H9 (cell line): ENCODE measurements around the gene FCRL6. TPM values are rescaled to one million over a fixed set of nuclear protein-coding genes. Genes with fewer than 3 reads are reported as not detected.

Experiments used
- DNase-seq: peaks from one replicate; pipeline ENCODE4 v3.0.0-alpha.2; 2017
- H2AFZ ChIP-seq: one replicate; pipeline ENCODE4 v1.6.1; 2013; ENCODE audit warnings: mild to moderate bottlenecking, low read length, control low read depth, moderate library complexity
- H2AK5ac ChIP-seq: 2 replicates; pipeline ENCODE4 v1.6.1; 2013; ENCODE audit warnings: low read length, control low read depth, mixed read lengths; ENCODE audit not compliant: insufficient read length
- H2BK120ac ChIP-seq: one replicate; pipeline ENCODE4 v1.6.1; 2013; ENCODE audit warnings: low read depth, mild to moderate bottlenecking, low read length, control low read depth, inconsistent platforms; ENCODE audit not compliant: poor library complexity, severe bottlenecking
- H2BK12ac ChIP-seq: 2 replicates; pipeline ENCODE4 v1.6.1; 2013; ENCODE audit warnings: low read length, control low read depth, mixed read lengths, low read depth; ENCODE audit not compliant: insufficient read length
- H2BK15ac ChIP-seq: 2 replicates; pipeline ENCODE4 v1.6.1; 2013; ENCODE audit warnings: low read depth, low read length, control low read depth
- H2BK20ac ChIP-seq: one replicate; pipeline ENCODE4 v1.6.1; 2013; ENCODE audit warnings: low read depth, mild to moderate bottlenecking, low read length, control low read depth, inconsistent platforms; ENCODE audit not compliant: poor library complexity, severe bottlenecking
- H2BK5ac ChIP-seq: 2 replicates; pipeline ENCODE4 v1.6.1; 2013; ENCODE audit warnings: low read length, control low read depth, mixed read lengths; ENCODE audit not compliant: insufficient read length
- H3K14ac ChIP-seq: 2 replicates; pipeline ENCODE4 v1.6.1; 2013; ENCODE audit warnings: low read length, control low read depth; ENCODE audit not compliant: insufficient read depth
- H3K18ac ChIP-seq: 2 replicates; pipeline ENCODE4 v1.6.1; 2013; ENCODE audit warnings: low read depth, mild to moderate bottlenecking, mixed read lengths, low read length, control low read depth; ENCODE audit not compliant: insufficient read length
- H3K23ac ChIP-seq: 2 replicates; pipeline ENCODE4 v1.6.1; 2013; ENCODE audit warnings: low read length, control low read depth, mixed read lengths, low read depth; ENCODE audit not compliant: insufficient read length
- H3K23me2 ChIP-seq: 2 replicates; pipeline ENCODE4 v1.6.1; 2013; ENCODE audit warnings: low read depth, mild to moderate bottlenecking, mixed read lengths, low read length, control low read depth; ENCODE audit not compliant: insufficient read length, poor library complexity, severe bottlenecking
- H3K27ac ChIP-seq: 2 replicates; pipeline ENCODE4 v1.5.1; 2013; ENCODE audit warnings: low read length, control low read depth, mixed read lengths, low read depth; ENCODE audit not compliant: insufficient read length
- H3K27me3 ChIP-seq: 2 replicates; pipeline ENCODE4 v1.6.1; 2013; ENCODE audit warnings: low read length, control low read depth, inconsistent platforms; ENCODE audit not compliant: insufficient read depth
- H3K4ac ChIP-seq: 2 replicates; pipeline ENCODE4 v1.6.1; 2013; ENCODE audit warnings: low read depth, mild to moderate bottlenecking, control low read depth, inconsistent platforms, low read length, moderate library complexity
- H3K4me1 ChIP-seq: 2 replicates; pipeline ENCODE4 v1.6.1; 2013; ENCODE audit warnings: low read length, control low read depth, inconsistent platforms; ENCODE audit not compliant: insufficient read depth
- H3K4me2 ChIP-seq: 2 replicates; pipeline ENCODE4 v1.6.1; 2013; ENCODE audit warnings: low read length, control low read depth, mixed read lengths; ENCODE audit not compliant: insufficient read length, insufficient read depth
- H3K56ac ChIP-seq: 2 replicates; pipeline ENCODE4 v1.6.1; 2013; ENCODE audit warnings: low read depth, mild to moderate bottlenecking, mixed read lengths, low read length, control low read depth; ENCODE audit not compliant: insufficient read length
- H3K79me1 ChIP-seq: 2 replicates; pipeline ENCODE4 v1.6.1; 2013; ENCODE audit warnings: low read depth, mild to moderate bottlenecking, moderate library complexity, low read length, control low read depth, inconsistent platforms; ENCODE audit not compliant: insufficient read depth, poor library complexity, severe bottlenecking
- H3K79me2 ChIP-seq: 2 replicates; pipeline ENCODE4 v1.6.1; 2013; ENCODE audit warnings: low read length, control low read depth, inconsistent platforms; ENCODE audit not compliant: insufficient read depth
- H3K9ac ChIP-seq: 2 replicates; pipeline ENCODE4 v1.6.1; 2013; ENCODE audit warnings: low read length, control low read depth, mixed read lengths; ENCODE audit not compliant: insufficient read length; ENCODE audit errors: extremely low read depth
- H3K9me3 ChIP-seq: one replicate; pipeline ENCODE4 v1.6.1; 2013; ENCODE audit warnings: low read depth, low read length, inconsistent platforms; ENCODE audit not compliant: control insufficient read depth
- H3T11ph ChIP-seq: one replicate; pipeline ENCODE4 v1.6.1; 2013; ENCODE audit warnings: mild to moderate bottlenecking, low read length, control low read depth, inconsistent platforms
- H4K20me1 ChIP-seq: one replicate; pipeline ENCODE4 v1.6.1; 2013; ENCODE audit not compliant: control insufficient read depth, insufficient read length, insufficient read depth
- H4K5ac ChIP-seq: 2 replicates; pipeline ENCODE4 v1.6.1; 2013; ENCODE audit warnings: low read depth, mild to moderate bottlenecking, mixed read lengths, low read length, control low read depth; ENCODE audit not compliant: insufficient read length
- H4K8ac ChIP-seq: replicated peaks from 2 replicates; pipeline ENCODE4 v1.6.1; 2013; ENCODE audit warnings: low read length, control low read depth, mixed read lengths, low read depth; ENCODE audit not compliant: insufficient read length
- H4K91ac ChIP-seq: 2 replicates; pipeline ENCODE4 v1.6.1; 2013; ENCODE audit warnings: low read depth, mild to moderate bottlenecking, moderate library complexity, mixed read lengths, low read length, control low read depth; ENCODE audit not compliant: insufficient read length
- H3K27ac Mint-ChIP-seq, 3 experiments: 2 replicates in 2 of 3; 3 replicates in 1 of 3; pipeline ENCODE4 v1.8.0; 2020 to 2021; ENCODE audit warnings: mixed read lengths in 3 of 3, mild to moderate bottlenecking in 1 of 3, moderate library complexity in 1 of 3
- H3K27me3 Mint-ChIP-seq: 2 replicates; pipeline ENCODE4 v1.8.0; 2021; ENCODE audit warnings: low read depth, mild to moderate bottlenecking, moderate library complexity, mixed read lengths
- H3K36me3 Mint-ChIP-seq, 3 experiments: 2 replicates in 2 of 3; 3 replicates in 1 of 3; pipeline ENCODE4 v1.8.0; 2020 to 2021; ENCODE audit warnings: low read depth in 3 of 3, mixed read lengths in 3 of 3; ENCODE audit not compliant: insufficient read depth in 1 of 3
- H3K4me1 Mint-ChIP-seq, 2 experiments: 2 replicates each; pipeline ENCODE4 v1.8.0; 2020; ENCODE audit warnings: mixed read lengths in 2 of 2
- H3K4me3 Mint-ChIP-seq, 2 experiments: 2 replicates in 1 of 2; 3 replicates in 1 of 2; pipeline ENCODE4 v1.8.0; 2020 to 2021; ENCODE audit warnings: mild to moderate bottlenecking in 2 of 2, mixed read lengths in 2 of 2, moderate library complexity in 1 of 2
- H3K9me3 Mint-ChIP-seq, 2 experiments: 2 replicates in 1 of 2; 3 replicates in 1 of 2; pipeline ENCODE4 v1.8.0; 2020; ENCODE audit warnings: mild to moderate bottlenecking in 2 of 2, mixed read lengths in 2 of 2, moderate library complexity in 1 of 2
- CTCF ChIP-seq: fragments of 200-600 bp; sonication (generic); conservative IDR thresholded peaks from 3 replicates; pipeline ENCODE4 v1.8.0; 2021; ENCODE audit warnings: antibody characterized with exemption, mild to moderate bottlenecking
- WGBS: extraction: QIAGEN DNeasy Blood & Tissue Kit; methylation state at CpG from one replicate; pipeline ENCODE4 v1.1.7; 2013; ENCODE audit warnings: missing lambda C conversion rate, low lambda C conversion rate, mixed read lengths; ENCODE audit not compliant: insufficient read length; ENCODE audit errors: extremely low coverage; 5-methylcytosine and 5-hydroxymethylcytosine counted together
- total RNA-seq: library from RNA; stranded (reverse); gene quantifications from 2 replicates; pipeline ENCODE4 v1.2.1, GENCODE V29; 2021

FCRL6 gene
- total RNA-seq, 1 experiment from 2014 or later, result not detected

DNA sequence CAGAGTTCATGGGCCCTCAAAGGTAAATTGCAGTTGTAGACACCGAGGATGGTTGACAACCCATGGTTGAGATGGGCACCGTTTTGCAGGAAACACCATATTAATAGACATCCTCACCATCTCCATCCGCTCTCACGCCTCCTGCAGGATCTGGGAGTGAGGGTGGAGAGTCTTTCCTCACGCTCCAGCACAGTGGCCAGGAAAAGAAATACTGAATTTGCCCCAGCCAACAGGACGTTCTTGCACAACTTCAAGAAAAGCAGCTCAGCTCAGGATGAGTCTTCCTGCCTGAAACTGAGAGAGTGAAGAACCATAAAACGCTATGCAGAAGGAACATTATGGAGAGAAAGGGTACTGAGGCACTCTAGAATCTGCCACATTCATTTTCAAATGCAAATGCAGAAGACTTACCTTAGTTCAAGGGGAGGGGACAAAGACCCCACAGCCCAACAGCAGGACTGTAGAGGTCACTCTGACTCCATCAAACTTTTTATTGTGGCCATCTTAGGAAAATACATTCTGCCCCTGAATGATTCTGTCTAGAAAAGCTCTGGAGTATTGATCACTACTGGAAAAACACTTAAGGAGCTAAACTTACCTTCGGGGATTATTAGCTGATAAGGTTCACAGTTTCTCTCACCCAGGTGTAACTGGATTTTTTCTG is 33.8 kb downstream of the FCRL6 start:
- Histone ChIP-seq H3K23me2 (no peaks in the 10 kb centered on the region), H4K5ac (no peak overlapping the region), H3K9me3 (no peaks in the 10 kb centered on the region), H3K27me3 (no peaks in the 10 kb centered on the region), H3T11ph (no peak overlapping the region), H3K4me1 (no peaks in the 10 kb centered on the region), H2BK120ac (no peak overlapping the region), H4K91ac (no peak overlapping the region), H3K79me1 (no peaks in the 10 kb centered on the region), H3K14ac (no peak overlapping the region), H3K23ac (no peak overlapping the region), H3K4ac (no peak overlapping the region), H2BK15ac (no peak overlapping the region), H3K56ac (no peak overlapping the region), H4K8ac (no peak overlapping the region), H3K27ac (no peak overlapping the region), H4K20me1 (no peaks in the 10 kb centered on the region), H3K79me2 (no peaks in the 10 kb centered on the region), H3K9ac (no peak overlapping the region), H2BK12ac (no peak overlapping the region), H2BK20ac (no peak overlapping the region), H2AFZ (no peak overlapping the region), H2BK5ac (no peak overlapping the region), H3K18ac (no peak overlapping the region), H2AK5ac (no peak overlapping the region), H3K4me2 (no peak overlapping the region)
- TF ChIP-seq CTCF, result peak; percentile 45; the same call in 2 of the 3 replicates
- no peak overlapping the region for H3K27ac Mint-ChIP-seq
- no peaks in the 10 kb centered on the region for H3K9me3 Mint-ChIP-seq
- peaks cover 13 to 19% of the 10 kb centered on the region in 2 experiments for H3K4me1 Mint-ChIP-seq
- WGBS, result no CpG with 5 or more reads among the region's 8 CpGs
- no peak overlapping the region for H3K4me3 Mint-ChIP-seq
- H3K36me3 Mint-ChIP-seq, result no peaks in the 10 kb centered on the region
- H3K27me3 Mint-ChIP-seq, result peaks cover 29% of the 10 kb centered on the region
- no peak for DNase-seq
